KBM-7 (cell line): ENCODE measurements around the gene GLG1.
"Not testable (repeated sequence)": the region's sequence is repeated elsewhere in the genome, so short reads cannot be mapped to it uniquely, and the experiment has no call there.

Experiments used
- DNase-seq: peaks from one replicate; pipeline ENCODE4 v3.0.0-alpha.2; 2015
- in situ Hi-C: fragments of 300-500 bp; cut with MboI; formaldehyde crosslinking; loops from 2 replicates; pipeline ENCODE4 v1.14.3; 2020; ENCODE audit warnings: low sequenced_read_pairs, low pct_unique_long_range_greater_than_20kb, mixed read lengths

Gene GLG1

DNA sequence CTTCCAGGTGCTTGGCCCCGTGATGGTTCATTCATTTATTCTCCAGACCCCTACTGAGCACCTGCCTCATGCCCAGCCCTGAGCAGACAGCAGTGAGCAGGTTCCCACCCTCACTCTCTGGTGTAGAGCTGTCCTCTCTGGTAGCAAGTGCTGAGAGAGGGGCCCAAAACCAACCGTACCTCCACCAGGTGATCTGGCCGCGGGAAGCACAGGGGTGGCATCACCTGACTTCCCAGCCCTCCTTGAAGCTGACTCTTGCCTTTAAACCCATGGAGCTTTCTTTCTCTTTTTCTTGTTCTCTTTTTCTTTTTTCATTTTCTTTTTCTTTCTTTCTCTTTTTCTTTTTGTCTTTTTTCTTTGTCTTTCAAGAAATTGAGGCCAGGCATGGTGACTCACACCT is 206.7 kb downstream of the GLG1 start:
- in situ Hi-C loops, DNase-seq: not testable (repeated sequence)

DNA sequence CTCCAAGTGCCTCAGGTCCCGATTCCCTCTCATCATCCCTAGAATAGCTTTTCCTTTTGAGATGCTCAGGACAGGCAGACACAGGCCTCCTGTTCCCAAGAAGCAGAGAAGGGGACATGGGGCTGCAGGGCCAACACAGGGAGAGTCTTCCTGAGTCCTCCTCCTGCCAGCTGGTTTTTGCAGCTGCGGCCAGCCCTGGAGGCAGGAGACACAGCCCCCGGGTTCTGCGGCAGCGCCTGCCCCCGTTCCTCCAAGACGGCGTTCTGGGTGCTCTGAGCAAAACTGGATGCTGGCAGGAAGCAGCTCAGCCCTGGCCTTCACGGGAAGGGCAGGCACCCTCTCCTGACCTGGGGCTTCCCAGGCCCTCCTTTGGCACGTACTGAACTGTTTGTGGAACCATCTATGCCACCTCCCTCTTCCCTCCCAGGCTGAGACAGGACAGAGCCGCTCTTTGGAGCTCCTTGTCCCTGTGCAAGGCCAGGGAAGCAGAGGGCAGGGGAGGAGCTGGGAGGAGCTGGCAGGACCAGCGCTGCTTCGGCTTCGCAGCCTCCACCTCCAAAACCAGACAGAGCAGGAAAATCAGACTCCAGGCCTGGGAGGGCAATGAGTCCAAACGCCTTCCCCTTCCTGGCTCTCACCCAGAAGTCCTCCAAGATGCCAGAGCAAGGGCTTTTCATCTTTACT is 208.6 kb downstream of the GLG1 start:
- in situ Hi-C loops, DNase-seq: not testable (repeated sequence)
